Chondrocyte (in vitro differentiated cells): ENCODE measurements around the gene ECHDC1. TPM values are rescaled to one million over a fixed set of nuclear protein-coding genes. Genes with fewer than 3 reads are reported as not detected.
"Not testable (repeated sequence)": the region's sequence is repeated elsewhere in the genome, so short reads cannot be mapped to it uniquely, and the experiment has no call there.

ENCODE experiments used
- DNase-seq: peaks from one replicate; pipeline ENCODE4 v3.0.0; 2021; ENCODE audit warnings: mixed read lengths, low spot score
- H3K27ac Mint-ChIP-seq: one replicate; pipeline ENCODE4 v1.8.0; 2021; ENCODE audit warnings: mild to moderate bottlenecking, moderate library complexity, mixed read lengths; ENCODE audit not compliant: unreplicated experiment
- H3K27me3 Mint-ChIP-seq: 2 replicates; pipeline ENCODE4 v1.8.0; 2021; ENCODE audit warnings: low read depth, mixed read lengths
- H3K36me3 Mint-ChIP-seq: 2 replicates; pipeline ENCODE4 v1.8.0; 2021; ENCODE audit warnings: low read depth, mixed read lengths
- H3K4me1 Mint-ChIP-seq: 2 replicates; pipeline ENCODE4 v1.8.0; 2021; ENCODE audit warnings: low read depth, mild to moderate bottlenecking, mixed read lengths
- H3K4me3 Mint-ChIP-seq: one replicate; pipeline ENCODE4 v1.8.0; 2021; ENCODE audit warnings: mild to moderate bottlenecking, moderate library complexity, mixed read lengths; ENCODE audit not compliant: unreplicated experiment
- H3K9me3 Mint-ChIP-seq: 2 replicates; pipeline ENCODE4 v1.8.0; 2021; ENCODE audit warnings: low read depth, mixed read lengths
- CTCF ChIP-seq: fragments of 200-600 bp; sonication (generic); IDR thresholded peaks from 2 replicates; pipeline ENCODE4 v1.5.0; 2021; ENCODE audit warnings: antibody characterized with exemption, mild to moderate bottlenecking, moderate library complexity
- total RNA-seq: library from RNA; stranded (reverse); gene quantifications from 3 replicates; pipeline ENCODE4 v1.2.1, GENCODE V29; 2021

The ECHDC1 gene
- total RNA-seq, 1 donor from 2014 or later, result 40.4 TPM

- DNase-seq, result no peak
- no peaks in the 10 kb centered on the region for H3K36me3 Mint-ChIP-seq
- H3K9me3 Mint-ChIP-seq, result no peaks in the 10 kb centered on the region
- H3K27me3 Mint-ChIP-seq, result no peaks in the 10 kb centered on the region
- no peak overlapping the region for H3K4me3 Mint-ChIP-seq
- no peak for TF ChIP-seq CTCF
- no peak overlapping the region for H3K27ac Mint-ChIP-seq
- H3K4me1 Mint-ChIP-seq, result peaks cover 6% of the 10 kb centered on the region
Measured at GRCh38 chr6:127385668-127386430, 42.4 kb upstream of the ECHDC1 start.

DNA sequence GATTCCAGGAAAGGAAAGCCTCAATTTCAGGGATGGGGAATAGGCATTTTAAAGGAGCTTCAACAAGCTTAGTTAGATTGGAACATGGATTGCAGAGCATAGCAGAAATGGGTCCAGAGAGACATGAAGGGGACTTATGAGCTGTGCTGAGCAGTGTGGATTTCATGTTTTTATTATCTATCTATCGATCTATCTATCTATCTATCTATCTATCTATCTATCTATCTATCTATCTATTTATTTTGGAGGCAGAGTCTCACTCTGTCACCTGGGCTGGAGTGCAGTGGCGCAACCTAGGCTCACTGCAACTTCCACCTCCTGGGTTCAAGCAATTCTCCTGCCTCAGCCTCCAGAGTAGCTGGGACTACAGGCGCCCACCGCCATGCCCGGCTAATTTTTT lies 41.4 kb upstream of the ECHDC1 start:
- not testable (repeated sequence) for H3K9me3 Mint-ChIP-seq, H3K4me1 Mint-ChIP-seq, H3K27ac Mint-ChIP-seq, H3K27me3 Mint-ChIP-seq, H3K4me3 Mint-ChIP-seq, DNase-seq, H3K36me3 Mint-ChIP-seq

DNA sequence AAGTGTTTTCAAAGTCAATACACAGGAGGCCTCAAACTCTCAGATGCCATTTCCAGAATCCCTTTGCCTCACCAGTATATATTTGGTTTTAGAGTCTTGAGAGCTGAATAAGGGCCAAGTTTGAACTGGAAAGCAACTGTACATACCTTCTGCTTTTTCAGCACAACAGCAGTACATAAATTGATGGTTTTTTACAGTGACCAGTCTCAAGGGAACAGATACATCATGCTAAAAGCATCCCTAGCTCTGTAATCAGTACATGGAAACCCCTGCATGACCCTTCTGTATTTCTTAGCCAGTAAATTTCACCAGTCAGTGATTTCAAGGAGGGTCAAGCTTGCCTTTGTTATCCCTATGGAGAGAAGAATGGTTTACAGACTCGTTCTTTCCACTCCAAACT lies 40.6 kb upstream of the ECHDC1 start:
- no peak overlapping the region for H3K27ac Mint-ChIP-seq
- H3K36me3 Mint-ChIP-seq, result peaks cover 2% of the 10 kb centered on the region
- no peaks in the 10 kb centered on the region for H3K9me3 Mint-ChIP-seq
- H3K27me3 Mint-ChIP-seq, result no peaks in the 10 kb centered on the region
- no peak for TF ChIP-seq CTCF
- no peak overlapping the region for H3K4me3 Mint-ChIP-seq
- DNase-seq, result no peak
- peaks cover 6% of the 10 kb centered on the region for H3K4me1 Mint-ChIP-seq

DNA sequence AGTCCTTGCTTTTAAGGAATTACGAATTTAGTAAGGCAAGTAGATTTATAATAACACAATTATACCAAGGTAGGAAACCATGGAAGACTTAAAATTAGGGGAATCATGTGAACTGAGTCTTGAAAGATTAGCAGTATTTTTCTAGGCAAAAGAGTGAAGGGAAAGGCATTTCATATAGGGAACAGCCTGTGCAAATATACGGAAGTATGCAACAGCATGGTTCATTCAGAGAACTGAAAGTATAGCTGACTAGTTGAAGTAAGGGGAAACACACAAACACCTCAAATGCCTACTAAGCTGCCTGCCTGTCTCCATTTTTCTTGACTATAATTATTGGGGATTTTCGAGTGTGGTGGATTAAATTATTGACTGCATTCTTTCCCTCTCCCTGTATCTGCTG lies 39.0 kb upstream of the ECHDC1 start:
- H3K27me3 Mint-ChIP-seq, result no peaks in the 10 kb centered on the region
- DNase-seq, result no peak
- no peak for TF ChIP-seq CTCF
- H3K9me3 Mint-ChIP-seq, result no peaks in the 10 kb centered on the region
- H3K27ac Mint-ChIP-seq, result no peak overlapping the region
- peaks cover 6% of the 10 kb centered on the region for H3K4me1 Mint-ChIP-seq
- H3K4me3 Mint-ChIP-seq, result no peak overlapping the region
- H3K36me3 Mint-ChIP-seq, result peaks cover 2% of the 10 kb centered on the region

DNA sequence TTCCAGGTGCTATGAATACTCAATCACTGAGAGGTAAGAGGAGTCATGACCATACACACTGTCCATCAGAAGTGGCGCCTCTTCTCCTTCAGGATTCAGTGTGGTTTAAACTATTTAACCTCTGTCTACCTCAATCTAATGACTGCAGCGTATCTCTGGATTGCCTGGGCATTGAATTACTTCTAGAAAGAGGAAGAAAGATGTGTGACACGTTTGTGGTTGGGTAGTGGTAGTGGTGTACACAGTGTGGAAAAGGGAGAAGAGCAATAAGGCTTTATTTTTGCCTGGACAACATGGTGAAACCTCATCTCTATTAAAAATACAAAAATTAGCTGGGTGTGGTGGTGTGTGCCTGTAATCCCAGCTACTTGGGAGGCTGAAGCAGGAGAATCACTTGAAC lies 38.0 kb upstream of the ECHDC1 start:
- Mint-ChIP-seq H3K9me3 (no peaks in the 10 kb centered on the region), H3K27ac (no peak overlapping the region)
- TF ChIP-seq CTCF, result no peak

DNA sequence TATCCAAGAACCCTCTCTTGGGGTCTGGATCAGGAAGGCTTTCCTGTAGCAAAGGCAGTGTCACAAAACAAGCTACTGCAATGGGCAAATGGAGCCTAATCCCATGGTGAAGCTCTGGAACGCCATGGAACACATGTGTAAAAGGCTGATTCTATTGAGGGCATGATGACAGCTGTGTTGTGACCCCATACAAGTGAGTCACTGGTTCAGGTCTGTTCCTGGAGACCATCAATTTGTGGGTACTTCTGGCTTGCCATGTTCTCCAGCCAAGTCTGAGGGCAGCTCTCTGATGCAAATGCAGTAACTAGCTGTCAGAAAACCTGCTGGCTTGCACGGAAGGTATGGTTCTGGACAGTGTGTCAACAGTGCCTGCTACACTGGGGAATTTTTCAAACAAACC lies 33.3 kb upstream of the ECHDC1 start:
- Mint-ChIP-seq H3K4me1 (no peaks in the 10 kb centered on the region), H3K36me3 (peaks cover 3% of the 10 kb centered on the region), H3K4me3 (no peak overlapping the region), H3K27ac (no peak overlapping the region), H3K27me3 (no peaks in the 10 kb centered on the region), H3K9me3 (peaks cover 10% of the 10 kb centered on the region)
- no peak for TF ChIP-seq CTCF
- DNase-seq, result no peak

More for the DNA sequence above, 38.0 kb upstream of the ECHDC1 start:
- Mint-ChIP-seq H3K4me3 (no peak overlapping the region), H3K36me3 (peaks cover 2% of the 10 kb centered on the region), H3K27me3 (no peaks in the 10 kb centered on the region), H3K4me1 (peaks cover 6% of the 10 kb centered on the region)
- no peak for DNase-seq
